Peyer's patch (tissue), 4 donors: ENCODE data around the gene NEUROD6. TPM values are rescaled to one million over a fixed set of nuclear protein-coding genes. Genes with fewer than 3 reads are reported as not detected.

Experiments
- DNase-seq, 3 donors: peaks; one replicate each; pipeline ENCODE4 v3.0.0-alpha.2; 2017 to 2019
- H3K27ac ChIP-seq, 4 donors: fragments of 200-600 bp; sonication (generic); one replicate each; pipeline ENCODE4 v1.5.1; 2016 to 2019
- H3K27me3 ChIP-seq, 2 donors: fragments of 200-600 bp; sonication (generic); one replicate each; pipeline ENCODE4 v1.5.1; 2019
- H3K36me3 ChIP-seq, 3 donors: fragments of 200-600 bp; sonication (generic); one replicate each; pipeline ENCODE4 v1.5.1; 2016 to 2019
- H3K4me1 ChIP-seq, 4 donors: fragments of 200-600 bp; sonication (generic); one replicate each; pipeline ENCODE4 v1.5.1; 2016 to 2019
- H3K4me3 ChIP-seq, 4 donors: fragments of 200-600 bp; sonication (generic); 1 replicate in 3 of 4; 2 replicates in 1 of 4; pipeline ENCODE4 v1.5.1; 2016 to 2019; ENCODE audit warnings: mild to moderate bottlenecking in 1 of 4
- H3K9me3 ChIP-seq, 4 donors: fragments of 200-600 bp; sonication (generic); one replicate each; pipeline ENCODE4 v1.5.1; 2016 to 2019; ENCODE audit warnings: mild to moderate bottlenecking in 1 of 4
- POLR2A ChIP-seq, 2 donors: fragments of 450-650 bp; IDR thresholded peaks; one replicate each; pipeline ENCODE4 v1.5.1; 2017; ENCODE audit warnings: antibody characterized with exemption in 2 of 2, mild to moderate bottlenecking in 2 of 2, moderate library complexity in 2 of 2
- total RNA-seq, 4 donors: library from RNA; depleted of rRNA; stranded (reverse); fragments of >200 nt; gene quantifications; one replicate each; pipeline ENCODE4 v1.1.0, GENCODE V29; 2016
- TF ChIP-seq, protein P1 (sequence below), 6 experiments: fragments of 450-650 bp in 4 of 6; fragments of 200-600 bp in 2 of 6; sonication (generic) in 1 of 6; IDR thresholded peaks; one replicate each; pipeline ENCODE4 v1.5.1; 2017 to 2019; ENCODE audit warnings: antibody characterized with exemption in 6 of 6, mild to moderate bottlenecking in 3 of 6, moderate library complexity in 1 of 6

The NEUROD6 gene
- total RNA-seq, 4 donors from 2014 or later, result not detected

- TF ChIP-seq POLR2A (IDR thresholded peaks at IDR 0.05), result no peak
- TF ChIP-seq, protein P1, sequence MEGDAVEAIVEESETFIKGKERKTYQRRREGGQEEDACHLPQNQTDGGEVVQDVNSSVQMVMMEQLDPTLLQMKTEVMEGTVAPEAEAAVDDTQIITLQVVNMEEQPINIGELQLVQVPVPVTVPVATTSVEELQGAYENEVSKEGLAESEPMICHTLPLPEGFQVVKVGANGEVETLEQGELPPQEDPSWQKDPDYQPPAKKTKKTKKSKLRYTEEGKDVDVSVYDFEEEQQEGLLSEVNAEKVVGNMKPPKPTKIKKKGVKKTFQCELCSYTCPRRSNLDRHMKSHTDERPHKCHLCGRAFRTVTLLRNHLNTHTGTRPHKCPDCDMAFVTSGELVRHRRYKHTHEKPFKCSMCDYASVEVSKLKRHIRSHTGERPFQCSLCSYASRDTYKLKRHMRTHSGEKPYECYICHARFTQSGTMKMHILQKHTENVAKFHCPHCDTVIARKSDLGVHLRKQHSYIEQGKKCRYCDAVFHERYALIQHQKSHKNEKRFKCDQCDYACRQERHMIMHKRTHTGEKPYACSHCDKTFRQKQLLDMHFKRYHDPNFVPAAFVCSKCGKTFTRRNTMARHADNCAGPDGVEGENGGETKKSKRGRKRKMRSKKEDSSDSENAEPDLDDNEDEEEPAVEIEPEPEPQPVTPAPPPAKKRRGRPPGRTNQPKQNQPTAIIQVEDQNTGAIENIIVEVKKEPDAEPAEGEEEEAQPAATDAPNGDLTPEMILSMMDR (IDR thresholded peaks at IDR 0.05), result no peak
- peaks cover 0 to 7% (median 0%) of the 10 kb centered on the region in 4 donors for H3K4me1 ChIP-seq
- no peak overlapping the region for H3K27ac ChIP-seq
- no peaks in the 10 kb centered on the region for H3K27me3 ChIP-seq
- H3K36me3 ChIP-seq, result no peaks in the 10 kb centered on the region
- DNase-seq, result no peak
- H3K9me3 ChIP-seq, result no peaks in the 10 kb centered on the region
- H3K4me3 ChIP-seq, result peak overlapping the region in 1 of 4 donors; percentile 45
Observed at GRCh38 chr7:31335161-31335856, 5.2 kb downstream of the NEUROD6 start.

DNA sequence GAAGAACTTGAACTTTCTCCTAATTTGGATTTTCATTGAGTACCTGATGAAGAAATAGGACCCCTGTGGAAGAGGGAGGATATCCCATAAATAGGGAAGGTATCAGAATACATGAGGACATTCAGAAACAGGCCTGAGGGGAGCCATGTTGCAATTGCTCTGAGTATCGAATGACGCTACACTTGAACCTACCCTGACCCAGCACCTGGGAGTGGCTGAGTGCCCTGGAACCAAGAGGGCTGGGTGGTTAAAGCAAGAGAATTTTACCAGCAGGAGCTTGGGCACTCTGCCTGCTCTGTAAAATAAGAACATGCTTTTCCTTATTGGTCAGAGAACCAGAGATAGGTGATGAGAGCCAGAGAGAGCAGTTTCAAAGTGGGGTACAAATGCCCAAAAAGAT is 7.2 kb downstream of the NEUROD6 start:
- no peaks in the 10 kb centered on the region for H3K27me3 ChIP-seq
- H3K36me3 ChIP-seq, result no peaks in the 10 kb centered on the region
- no peak for DNase-seq
- no peak overlapping the region for H3K4me3 ChIP-seq
- TF ChIP-seq, protein P1 (IDR thresholded peaks at IDR 0.05), result no peak
- TF ChIP-seq POLR2A (IDR thresholded peaks at IDR 0.05), result no peak
- no peak overlapping the region for H3K27ac ChIP-seq
- no peaks in the 10 kb centered on the region for H3K9me3 ChIP-seq
- peaks cover 0 to 7% (median 0%) of the 10 kb centered on the region in 4 donors for H3K4me1 ChIP-seq

DNA sequence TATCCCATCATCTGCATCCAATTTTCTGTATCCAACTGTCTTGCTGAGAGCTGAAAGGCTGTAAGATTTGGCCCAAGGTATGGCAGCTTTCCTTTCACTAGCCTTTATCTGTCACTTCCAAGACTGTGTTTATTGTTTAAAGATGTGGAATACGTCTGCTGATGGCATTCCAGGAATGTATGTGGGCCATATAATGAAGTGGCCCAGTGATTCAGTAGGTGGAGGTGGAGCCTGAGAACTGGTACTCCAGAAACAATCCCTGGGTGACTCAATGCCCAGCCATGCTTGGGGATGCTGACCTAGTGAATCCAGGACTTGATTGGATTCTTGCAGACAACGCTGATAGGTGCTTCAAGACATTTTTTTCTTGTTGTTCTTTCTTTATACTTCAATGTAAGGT is 13.5 kb downstream of the NEUROD6 start:
- H3K4me3 ChIP-seq, result no peak overlapping the region
- H3K27ac ChIP-seq, result no peak overlapping the region
- H3K9me3 ChIP-seq, result no peaks in the 10 kb centered on the region
- no peaks in the 10 kb centered on the region for H3K27me3 ChIP-seq
- H3K36me3 ChIP-seq, result no peaks in the 10 kb centered on the region
- TF ChIP-seq, protein P1 (IDR thresholded peaks at IDR 0.05), result no peak
- no peak for TF ChIP-seq POLR2A (IDR thresholded peaks at IDR 0.05)
- H3K4me1 ChIP-seq, result no peaks in the 10 kb centered on the region
- no peak for DNase-seq

GRCh38 chr7:31326416-31326815 is 14.1 kb downstream of the NEUROD6 start:
- H3K4me1 ChIP-seq, result no peaks in the 10 kb centered on the region
- DNase-seq, result no peak
- no peak overlapping the region for H3K4me3 ChIP-seq
- H3K9me3 ChIP-seq, result no peaks in the 10 kb centered on the region
- H3K27me3 ChIP-seq, result no peaks in the 10 kb centered on the region
- no peak for TF ChIP-seq POLR2A (IDR thresholded peaks at IDR 0.05)
- TF ChIP-seq, protein P1 (IDR thresholded peaks at IDR 0.05), result no peak
- H3K36me3 ChIP-seq, result no peaks in the 10 kb centered on the region
- H3K27ac ChIP-seq, result no peak overlapping the region

GRCh38 chr7:31323101-31323500 is 17.4 kb downstream of the NEUROD6 start:
- TF ChIP-seq, protein P1 (IDR thresholded peaks at IDR 0.05), result no peak
- no peak for TF ChIP-seq POLR2A (IDR thresholded peaks at IDR 0.05)
- no peaks in the 10 kb centered on the region for H3K4me1 ChIP-seq
- H3K36me3 ChIP-seq, result no peaks in the 10 kb centered on the region

More at GRCh38 chr7:31323101-31323500, 17.4 kb downstream of the NEUROD6 start:
- Histone ChIP-seq H3K9me3 (no peaks in the 10 kb centered on the region), H3K4me3 (no peak overlapping the region), H3K27me3 (no peaks in the 10 kb centered on the region), H3K27ac (no peak overlapping the region)
- DNase-seq, result no peak
